Measurements from ENCODE around the gene EDIL3. TPM values are rescaled to one million over a fixed set of nuclear protein-coding genes. Genes with fewer than 3 reads are reported as not detected.
A peak's percentile ranks its signal among the peaks of the same experiment; 100 is the strongest.

EDIL3 gene
- total RNA-seq, 1 donor from 2014 or later: 604 TPM

DNA sequence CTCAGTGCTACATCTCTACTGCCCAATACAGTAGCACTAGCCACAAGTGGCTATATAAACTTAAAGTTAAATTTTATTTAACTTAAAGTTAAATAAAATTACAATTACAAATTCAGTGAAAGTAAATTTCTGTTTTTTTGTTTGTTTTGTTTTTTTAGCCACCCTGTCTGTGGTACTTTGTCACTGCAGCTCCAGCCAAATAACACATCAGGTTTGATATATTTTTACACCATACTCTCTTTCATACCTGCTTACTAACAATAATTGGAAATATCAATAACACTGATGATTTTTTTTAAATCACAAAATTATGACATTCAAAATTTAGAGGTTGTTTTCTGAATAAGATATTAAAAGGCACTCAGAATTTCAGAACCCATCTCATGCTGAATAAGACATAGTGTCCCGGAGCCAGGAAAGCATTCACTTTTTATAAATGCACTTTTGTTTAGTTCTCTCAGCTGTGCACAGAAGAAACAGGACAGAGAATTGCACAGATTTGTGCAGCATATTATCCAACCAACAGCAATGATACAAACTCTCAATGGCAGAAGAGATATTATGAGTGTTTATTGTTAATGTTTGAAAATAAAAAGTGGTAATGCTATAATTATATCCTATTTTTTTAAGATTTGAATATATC, 92.6 kb downstream of the EDIL3 start:
- no peak for DNase-seq (ENCODE audit: low spot score)
- H3K27ac Mint-ChIP-seq (ENCODE audit: unreplicated experiment): peak overlapping the region; percentile 23
- TF ChIP-seq, protein P1, sequence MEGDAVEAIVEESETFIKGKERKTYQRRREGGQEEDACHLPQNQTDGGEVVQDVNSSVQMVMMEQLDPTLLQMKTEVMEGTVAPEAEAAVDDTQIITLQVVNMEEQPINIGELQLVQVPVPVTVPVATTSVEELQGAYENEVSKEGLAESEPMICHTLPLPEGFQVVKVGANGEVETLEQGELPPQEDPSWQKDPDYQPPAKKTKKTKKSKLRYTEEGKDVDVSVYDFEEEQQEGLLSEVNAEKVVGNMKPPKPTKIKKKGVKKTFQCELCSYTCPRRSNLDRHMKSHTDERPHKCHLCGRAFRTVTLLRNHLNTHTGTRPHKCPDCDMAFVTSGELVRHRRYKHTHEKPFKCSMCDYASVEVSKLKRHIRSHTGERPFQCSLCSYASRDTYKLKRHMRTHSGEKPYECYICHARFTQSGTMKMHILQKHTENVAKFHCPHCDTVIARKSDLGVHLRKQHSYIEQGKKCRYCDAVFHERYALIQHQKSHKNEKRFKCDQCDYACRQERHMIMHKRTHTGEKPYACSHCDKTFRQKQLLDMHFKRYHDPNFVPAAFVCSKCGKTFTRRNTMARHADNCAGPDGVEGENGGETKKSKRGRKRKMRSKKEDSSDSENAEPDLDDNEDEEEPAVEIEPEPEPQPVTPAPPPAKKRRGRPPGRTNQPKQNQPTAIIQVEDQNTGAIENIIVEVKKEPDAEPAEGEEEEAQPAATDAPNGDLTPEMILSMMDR (IDR thresholded peaks at IDR 0.05): peak; percentile 23
- H3K4me3 Mint-ChIP-seq (ENCODE audit: unreplicated experiment): no peak overlapping the region
- no peaks in the 10 kb centered on the region for H3K9me3 Mint-ChIP-seq (ENCODE audit: low read depth)
- no peaks in the 10 kb centered on the region for H3K36me3 Mint-ChIP-seq (ENCODE audit: low read depth)
- no peaks in the 10 kb centered on the region for H3K27me3 Mint-ChIP-seq (ENCODE audit: low read depth)
- H3K4me1 Mint-ChIP-seq (ENCODE audit: low read depth): peaks cover 71% of the 10 kb centered on the region

DNA sequence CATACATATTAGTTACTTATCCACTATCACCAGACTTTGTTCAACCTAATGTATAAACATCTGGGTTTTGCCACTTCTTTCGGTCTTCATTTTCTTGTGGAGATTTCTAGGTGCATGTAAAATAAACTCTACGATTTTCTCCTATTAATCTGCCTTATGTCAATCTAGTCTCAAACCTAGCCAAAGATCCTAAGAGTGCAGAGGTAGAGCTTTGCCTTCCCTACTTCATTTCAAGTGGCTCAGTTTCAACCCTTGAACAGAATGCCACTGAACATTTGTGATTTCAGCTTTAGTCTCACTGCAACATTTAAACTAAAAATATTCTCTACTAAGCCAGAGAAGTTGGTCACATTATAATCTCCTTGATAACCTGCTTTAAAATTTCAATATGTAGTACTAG, 94.0 kb downstream of the EDIL3 start:
- Mint-ChIP-seq H3K36me3 (ENCODE audit: low read depth) (no peaks in the 10 kb centered on the region), H3K4me3 (ENCODE audit: unreplicated experiment) (peak overlapping the region; percentile 22), H3K4me1 (ENCODE audit: low read depth) (peaks cover 72% of the 10 kb centered on the region), H3K9me3 (ENCODE audit: low read depth) (no peaks in the 10 kb centered on the region), H3K27ac (ENCODE audit: unreplicated experiment) (peak overlapping the region; percentile 95), H3K27me3 (ENCODE audit: low read depth) (no peaks in the 10 kb centered on the region)
- TF ChIP-seq, protein P1 (IDR thresholded peaks at IDR 0.05): no peak
- DNase-seq (ENCODE audit: low spot score): no peak

DNA sequence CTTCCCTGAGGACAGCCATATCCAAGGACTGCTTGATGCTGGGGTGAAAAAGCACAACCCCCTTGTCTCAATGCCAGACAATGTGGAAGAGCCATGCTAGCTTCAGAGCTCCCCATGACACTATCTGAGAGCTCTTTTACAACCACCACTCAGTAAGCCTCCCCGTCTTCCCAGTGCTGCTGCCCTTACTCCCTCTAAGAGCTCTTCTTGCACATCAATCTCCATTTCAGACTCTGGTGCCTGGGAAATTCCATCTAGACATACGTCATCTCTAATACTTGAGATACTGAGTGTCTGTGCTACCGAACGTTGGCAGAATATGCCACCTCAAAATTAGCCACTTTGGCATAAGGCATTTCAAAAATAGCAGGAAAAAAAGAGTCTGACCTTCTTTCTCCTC, 94.5 kb downstream of the EDIL3 start:
- DNase-seq (ENCODE audit: low spot score): no peak
- Mint-ChIP-seq H3K4me1 (ENCODE audit: low read depth) (peaks cover 76% of the 10 kb centered on the region), H3K9me3 (ENCODE audit: low read depth) (no peaks in the 10 kb centered on the region), H3K4me3 (ENCODE audit: unreplicated experiment) (peak overlapping the region; percentile 22), H3K36me3 (ENCODE audit: low read depth) (no peaks in the 10 kb centered on the region), H3K27ac (ENCODE audit: unreplicated experiment) (peak overlapping the region; percentile 95), H3K27me3 (ENCODE audit: low read depth) (no peaks in the 10 kb centered on the region)
- TF ChIP-seq, protein P1 (IDR thresholded peaks at IDR 0.05): no peak

DNA sequence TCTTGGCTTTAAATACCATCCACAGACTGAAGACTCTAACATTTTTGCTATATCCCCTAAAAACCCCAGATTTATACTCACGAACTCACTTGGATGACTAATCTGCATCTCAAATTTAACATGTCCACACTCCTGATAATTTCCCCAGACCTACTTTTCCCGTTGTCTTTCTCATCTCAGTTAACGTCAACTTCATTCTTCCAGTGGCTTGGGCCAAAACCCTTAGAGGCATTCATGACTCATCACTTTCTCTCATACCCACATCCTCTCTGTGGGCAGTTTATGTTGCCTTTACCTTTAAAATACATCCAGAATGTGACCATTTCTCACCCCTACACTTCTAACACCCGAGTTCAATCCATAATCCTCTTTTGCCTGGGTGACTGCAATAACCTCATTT, 96.7 kb downstream of the EDIL3 start:
- no peak for DNase-seq (ENCODE audit: low spot score)
- no peaks in the 10 kb centered on the region for H3K36me3 Mint-ChIP-seq (ENCODE audit: low read depth)
- TF ChIP-seq, protein P1 (IDR thresholded peaks at IDR 0.05): no peak
- peak overlapping the region; percentile 85 for H3K27ac Mint-ChIP-seq (ENCODE audit: unreplicated experiment)
- H3K4me1 Mint-ChIP-seq (ENCODE audit: low read depth): peaks cover 84% of the 10 kb centered on the region
- H3K4me3 Mint-ChIP-seq (ENCODE audit: unreplicated experiment): peak overlapping the region; percentile 14
- no peaks in the 10 kb centered on the region for H3K9me3 Mint-ChIP-seq (ENCODE audit: low read depth)
- H3K27me3 Mint-ChIP-seq (ENCODE audit: low read depth): no peaks in the 10 kb centered on the region

DNA sequence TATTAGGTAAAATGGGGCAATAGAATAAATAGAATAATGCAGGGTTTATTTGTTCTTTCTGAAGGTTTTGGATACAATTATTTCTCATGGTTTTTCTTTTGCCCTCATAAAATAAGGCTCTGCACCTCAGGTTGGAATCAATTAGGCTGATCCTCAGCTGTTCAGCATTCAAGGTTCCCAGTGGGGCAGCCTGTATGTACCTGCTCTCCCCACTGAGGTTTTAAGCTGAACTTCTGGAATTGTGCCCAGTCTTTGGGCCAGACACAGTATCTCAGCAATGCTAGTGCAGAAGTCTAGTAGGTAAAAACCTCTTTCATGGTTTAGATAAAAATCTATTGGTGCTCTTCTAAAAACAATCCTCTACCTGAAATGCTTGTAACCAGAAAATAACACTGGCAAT, 98.0 kb downstream of the EDIL3 start:
- H3K27ac Mint-ChIP-seq (ENCODE audit: unreplicated experiment): peak overlapping the region; percentile 38
- DNase-seq (ENCODE audit: low spot score): no peak
- TF ChIP-seq, protein P1 (IDR thresholded peaks at IDR 0.05): no peak
- no peaks in the 10 kb centered on the region for H3K36me3 Mint-ChIP-seq (ENCODE audit: low read depth)
- H3K4me1 Mint-ChIP-seq (ENCODE audit: low read depth): peaks cover 74% of the 10 kb centered on the region
- no peaks in the 10 kb centered on the region for H3K27me3 Mint-ChIP-seq (ENCODE audit: low read depth)
- H3K9me3 Mint-ChIP-seq (ENCODE audit: low read depth): no peaks in the 10 kb centered on the region
- no peak overlapping the region for H3K4me3 Mint-ChIP-seq (ENCODE audit: unreplicated experiment)
